DND-41 (cell line): ENCODE measurements around the gene SGSM2.

Experiments used
- ATAC-seq: fragments of 200-7000 bp; cut with Tn5 transposase; 3 replicates; pipeline ENCODE4 v1.9.1; 2021; ENCODE audit warnings: low read depth; ENCODE audit not compliant: insufficient read depth
- DNase-seq: peaks from one replicate; pipeline ENCODE4 v3.0.0-alpha.2; 2020
- H2AFZ ChIP-seq: 2 replicates; pipeline ENCODE4 v1.6.0; 2012; ENCODE audit warnings: low read depth, low read length
- H3K27ac ChIP-seq: 2 replicates; pipeline ENCODE4 v1.5.1; 2012; ENCODE audit warnings: low read length, inconsistent platforms
- H3K27me3 ChIP-seq: fragments of 200-600 bp; sonication (generic); 2 replicates; pipeline ENCODE4 v1.6.0; 2012; ENCODE audit warnings: low read length, mild to moderate bottlenecking, inconsistent platforms; ENCODE audit not compliant: insufficient read depth, poor library complexity
- H3K36me3 ChIP-seq: 2 replicates; pipeline ENCODE4 v1.5.1; 2012; ENCODE audit warnings: low read length, inconsistent platforms; ENCODE audit not compliant: insufficient read depth
- H3K4me1 ChIP-seq: 2 replicates; pipeline ENCODE4 v1.5.1; 2012; ENCODE audit warnings: mild to moderate bottlenecking, low read length; ENCODE audit not compliant: insufficient read depth
- H3K4me2 ChIP-seq: 2 replicates; pipeline ENCODE4 v1.6.0; 2012; ENCODE audit warnings: mild to moderate bottlenecking, moderate library complexity, low read length, inconsistent platforms; ENCODE audit not compliant: insufficient read depth
- H3K4me3 ChIP-seq, 2 experiments: fragments of 200-600 bp in 1 of 2; shearing (Covaris generic) in 1 of 2; 2 replicates each; pipeline ENCODE4 v1.5.1; 2012 to 2016; ENCODE audit warnings: inconsistent platforms in 2 of 2, low read length in 2 of 2, mild to moderate bottlenecking in 2 of 2, low read depth in 1 of 2, moderate library complexity in 1 of 2
- H3K79me2 ChIP-seq: 2 replicates; pipeline ENCODE4 v1.6.0; 2012; ENCODE audit warnings: low read length, inconsistent platforms; ENCODE audit not compliant: insufficient read depth
- H3K9ac ChIP-seq: 2 replicates; pipeline ENCODE4 v1.6.0; 2012; ENCODE audit warnings: low read depth, mild to moderate bottlenecking, inconsistent platforms, low read length, moderate library complexity
- H3K9me3 ChIP-seq: 2 replicates; pipeline ENCODE4 v1.5.1; 2012; ENCODE audit warnings: low read length, moderate library complexity, mild to moderate bottlenecking, inconsistent platforms; ENCODE audit not compliant: insufficient read depth, severe bottlenecking
- H4K20me1 ChIP-seq: 2 replicates; pipeline ENCODE4 v1.6.0; 2012; ENCODE audit warnings: low read length; ENCODE audit not compliant: insufficient read depth
- CTCF ChIP-seq: IDR thresholded peaks from 2 replicates; pipeline ENCODE4 v1.5.1; 2012; ENCODE audit warnings: borderline replicate concordance, low read length, moderate library complexity, mild to moderate bottlenecking; ENCODE audit not compliant: poor library complexity, severe bottlenecking; ENCODE audit errors: extremely low read depth
- EZH2 ChIP-seq: IDR thresholded peaks from 3 replicates; pipeline ENCODE4 v1.6.1; 2012; ENCODE audit warnings: borderline replicate concordance, low read depth, mild to moderate bottlenecking, moderate library complexity, low read length, inconsistent platforms; ENCODE audit not compliant: severe bottlenecking

SGSM2 gene

GRCh38 chr17:2319051-2319450 lies 18.2 kb upstream of the SGSM2 start:
- H3K27ac ChIP-seq = no peak overlapping the region
- H3K4me3 ChIP-seq = no peak overlapping the region
- no peaks in the 10 kb centered on the region for H3K9me3 ChIP-seq
- no peak for DNase-seq
- no peak for TF ChIP-seq CTCF
- TF ChIP-seq EZH2 = no peak
- no peak for ATAC-seq
- H3K9ac ChIP-seq = no peak overlapping the region
- peaks cover 27% of the 10 kb centered on the region for H3K36me3 ChIP-seq
- H3K79me2 ChIP-seq = no peaks in the 10 kb centered on the region
- H3K27me3 ChIP-seq = no peaks in the 10 kb centered on the region
- no peak overlapping the region for H3K4me2 ChIP-seq
- H4K20me1 ChIP-seq = no peaks in the 10 kb centered on the region
- H2AFZ ChIP-seq = no peak overlapping the region
- H3K4me1 ChIP-seq = no peaks in the 10 kb centered on the region

- DNase-seq = no peak
- peaks cover 48% of the 10 kb centered on the region for H3K36me3 ChIP-seq
- H3K27ac ChIP-seq = no peak overlapping the region
- H3K4me2 ChIP-seq = no peak overlapping the region
- no peak overlapping the region for H3K9ac ChIP-seq
- no peaks in the 10 kb centered on the region for H3K9me3 ChIP-seq
- no peak for ATAC-seq
- peaks cover 10% of the 10 kb centered on the region; the same call in 1 of the 2 replicates for H4K20me1 ChIP-seq
- no peaks in the 10 kb centered on the region for H3K79me2 ChIP-seq
- TF ChIP-seq EZH2 = no peak
- no peak overlapping the region for H3K4me3 ChIP-seq
- H3K4me1 ChIP-seq = no peaks in the 10 kb centered on the region
- H2AFZ ChIP-seq = no peak overlapping the region
- H3K27me3 ChIP-seq = no peaks in the 10 kb centered on the region
Measured at GRCh38 chr17:2321399-2321798, 15.9 kb upstream of the SGSM2 start.

GRCh38 chr17:2323629-2324314 lies 13.5 kb upstream of the SGSM2 start:
- Histone ChIP-seq H3K4me3 (no peak overlapping the region), H3K79me2 (peaks cover 14% of the 10 kb centered on the region), H3K36me3 (peaks cover 68% of the 10 kb centered on the region), H3K4me1 (no peaks in the 10 kb centered on the region), H3K27me3 (no peaks in the 10 kb centered on the region), H3K9me3 (no peaks in the 10 kb centered on the region), H4K20me1 (peaks cover 10% of the 10 kb centered on the region; the same call in 1 of the 2 replicates), H3K4me2 (no peak overlapping the region), H2AFZ (no peak overlapping the region), H3K9ac (no peak overlapping the region), H3K27ac (no peak overlapping the region)
- DNase-seq = no peak
- TF ChIP-seq EZH2 (no peak), CTCF (no peak)
- ATAC-seq = no peak

- H3K4me2 ChIP-seq = no peak overlapping the region
- peaks cover 91% of the 10 kb centered on the region for H3K36me3 ChIP-seq
- no peaks in the 10 kb centered on the region for H3K27me3 ChIP-seq
- peaks cover 21% of the 10 kb centered on the region; the same call in 1 of the 2 replicates for H4K20me1 ChIP-seq
- no peak overlapping the region for H3K27ac ChIP-seq
- ATAC-seq = no peak
- H3K79me2 ChIP-seq = peaks cover 80% of the 10 kb centered on the region
- peaks cover 27% of the 10 kb centered on the region for H3K4me1 ChIP-seq
- H3K9me3 ChIP-seq = no peaks in the 10 kb centered on the region
- H3K9ac ChIP-seq = no peak overlapping the region
- TF ChIP-seq EZH2 (no peak), CTCF (no peak)
- no peak overlapping the region for H3K4me3 ChIP-seq
- no peak overlapping the region for H2AFZ ChIP-seq
- no peak for DNase-seq
Measured at GRCh38 chr17:2331303-2331702, 6.0 kb upstream of the SGSM2 start.
